ENCODE data around the gene DYNLT2.

DYNLT2 gene

DNA sequence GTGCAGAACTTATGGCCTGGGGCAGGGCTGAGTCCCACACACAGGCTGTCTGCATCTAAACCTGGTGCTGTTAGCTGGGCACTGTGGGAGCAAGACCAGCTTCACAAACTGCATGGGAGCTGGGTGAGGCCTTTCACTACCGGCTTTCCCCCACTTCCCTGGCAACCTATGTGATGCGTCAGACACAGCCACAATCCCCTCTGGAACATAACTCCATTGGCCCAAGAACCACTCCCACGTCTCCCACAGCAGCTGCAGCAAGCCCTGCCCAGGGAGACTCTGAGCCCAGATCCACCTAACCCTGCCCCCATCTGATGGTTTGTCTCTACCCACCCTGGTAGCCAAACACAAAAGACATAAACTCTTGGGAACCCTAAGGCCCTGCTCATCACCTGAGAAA lies 58.9 kb downstream of the DYNLT2 start:
- no peak for DNase-seq

DNA sequence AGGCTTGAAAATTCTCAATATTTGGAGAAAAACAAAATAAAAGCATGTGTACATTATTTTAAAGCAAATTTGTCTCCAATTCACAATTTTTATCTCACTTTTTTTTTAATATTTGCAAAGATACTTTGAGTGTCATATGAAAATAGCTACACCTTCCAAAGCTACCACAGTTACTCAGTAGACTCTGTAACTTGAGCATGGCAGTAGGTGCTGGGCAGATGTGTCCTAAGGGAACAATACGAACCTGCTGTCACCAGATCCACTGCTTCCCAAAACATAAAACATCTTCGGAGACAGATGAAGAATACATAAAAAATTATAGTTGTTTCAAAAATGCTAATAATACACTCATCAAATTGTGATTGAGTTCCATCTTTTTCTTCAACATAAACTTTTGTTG lies 60.1 kb downstream of the DYNLT2 start:
- DNase-seq, result no peak
